Subcutaneous adipose tissue (tissue), 4 donors: ENCODE data around the gene ACTN1. TPM values are rescaled to one million over a fixed set of nuclear protein-coding genes. Genes with fewer than 3 reads are reported as not detected.

Source experiments
- CTCF ChIP-seq: fragments of 450-650 bp; IDR thresholded peaks from one replicate; pipeline ENCODE4 v1.5.1; 2016; ENCODE audit warnings: low read depth, mild to moderate bottlenecking, control low read depth, antibody characterized with exemption, moderate library complexity
- total RNA-seq, 4 donors: library from RNA; depleted of rRNA; stranded (reverse); fragments of >200 nt; gene quantifications; one replicate each; pipeline ENCODE4 v1.1.0, GENCODE V29; 2016

The ACTN1 gene
- total RNA-seq, 4 donors from 2014 or later = 81.5 to 142 (median 105) TPM

GRCh38 chr14:68918612-68919011 is 60.5 kb downstream of the ACTN1 start:
- no peak for TF ChIP-seq CTCF

DNA sequence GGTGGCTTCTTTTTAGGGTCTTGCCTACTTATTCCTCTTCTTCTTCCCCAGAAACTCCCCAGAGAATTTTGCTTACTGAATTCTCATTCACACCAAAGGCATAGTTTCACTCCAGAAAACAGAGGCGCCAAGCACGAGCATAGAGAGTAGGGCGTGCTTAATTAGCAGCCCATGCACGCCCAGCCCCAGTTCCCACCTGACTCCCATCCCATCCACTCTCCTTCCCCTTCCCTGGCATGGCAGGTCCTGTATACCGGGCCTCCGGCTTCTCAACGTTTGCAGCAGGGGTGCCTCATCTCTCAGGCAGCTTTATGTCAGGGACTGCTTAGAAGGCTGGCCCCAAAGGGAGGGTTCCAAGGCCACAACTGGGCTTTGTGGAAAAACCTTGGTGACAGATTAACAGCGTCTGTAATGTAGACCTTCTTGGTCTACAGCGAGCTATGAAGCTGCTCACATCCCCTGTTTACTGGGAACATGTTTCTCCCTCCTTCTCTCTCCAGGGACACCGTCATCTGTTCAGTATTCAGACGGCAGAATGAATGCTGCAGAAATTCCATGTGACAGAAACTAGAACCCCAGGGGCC is 62.7 kb downstream of the ACTN1 start:
- TF ChIP-seq CTCF = no peak

GRCh38 chr14:68913516-68913915 is 65.6 kb downstream of the ACTN1 start:
- no peak for TF ChIP-seq CTCF

DNA sequence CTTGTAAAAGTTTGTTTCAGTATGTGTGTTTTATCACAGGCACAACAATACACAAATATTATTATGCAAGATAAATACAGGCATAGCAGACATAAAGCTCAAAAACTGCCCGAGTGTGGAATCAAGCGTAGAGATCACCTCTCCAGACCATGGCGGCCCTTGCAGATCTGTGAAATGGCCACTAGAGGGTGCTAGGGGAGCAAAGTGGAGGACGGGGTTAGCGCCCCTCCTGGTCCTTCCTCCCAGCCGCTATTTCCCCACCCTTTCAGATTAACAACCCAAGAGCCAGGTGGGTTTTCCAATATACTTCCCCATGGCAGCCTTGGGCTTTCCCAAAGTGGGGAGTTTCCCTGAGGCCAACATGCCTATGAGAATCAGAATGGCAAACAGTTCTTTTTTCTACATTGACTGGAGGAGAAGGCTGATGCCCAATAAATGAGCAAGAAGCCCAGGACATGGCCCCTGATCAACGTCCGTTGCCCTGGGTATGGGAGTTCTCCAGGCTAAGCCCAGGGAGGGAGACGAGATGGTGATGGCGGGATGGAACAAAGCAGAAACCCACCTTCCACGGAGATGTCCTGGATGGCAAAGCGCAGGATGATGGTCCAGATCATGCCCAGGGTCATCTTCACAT is 67.4 kb downstream of the ACTN1 start:
- no peak for TF ChIP-seq CTCF

DNA sequence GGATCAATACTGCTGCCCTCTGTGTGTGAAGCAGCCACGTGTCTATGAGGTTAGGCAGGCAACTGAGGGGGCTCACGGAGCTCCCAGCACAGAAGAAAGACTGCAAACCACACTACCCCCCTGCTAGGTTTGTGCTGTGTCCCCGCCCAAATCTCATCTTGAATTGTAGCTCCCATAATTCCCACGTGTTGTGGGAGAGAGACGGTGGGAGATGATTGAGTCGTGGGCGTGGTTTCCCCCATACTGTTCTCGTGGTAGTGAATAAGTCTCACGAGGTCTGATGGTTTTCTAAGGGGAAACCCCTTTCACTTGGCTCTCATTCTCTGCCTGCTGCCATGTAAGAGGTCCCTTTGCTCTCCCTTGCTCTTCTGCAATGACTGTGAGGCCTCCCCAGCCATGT is 68.6 kb downstream of the ACTN1 start:
- no peak for TF ChIP-seq CTCF

DNA sequence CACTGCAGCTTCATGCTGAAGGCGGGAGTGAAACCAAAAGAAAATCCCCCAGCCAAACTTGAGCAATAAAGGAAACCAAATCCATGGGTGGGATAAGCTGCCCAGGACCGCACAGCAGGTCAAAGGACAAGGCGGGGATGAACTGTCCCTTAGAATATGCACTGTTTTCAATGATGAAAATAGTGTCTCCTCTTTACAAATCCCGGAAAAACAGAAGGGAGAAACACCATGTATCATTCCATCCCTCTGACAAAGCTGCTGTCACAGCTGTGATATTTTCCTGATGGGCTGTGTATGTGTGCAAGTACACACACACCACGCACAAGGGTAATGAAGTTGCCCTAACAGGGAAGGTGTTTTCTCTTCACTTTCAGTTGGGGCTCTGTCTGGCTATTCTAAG is 70.3 kb downstream of the ACTN1 start:
- TF ChIP-seq CTCF = no peak

DNA sequence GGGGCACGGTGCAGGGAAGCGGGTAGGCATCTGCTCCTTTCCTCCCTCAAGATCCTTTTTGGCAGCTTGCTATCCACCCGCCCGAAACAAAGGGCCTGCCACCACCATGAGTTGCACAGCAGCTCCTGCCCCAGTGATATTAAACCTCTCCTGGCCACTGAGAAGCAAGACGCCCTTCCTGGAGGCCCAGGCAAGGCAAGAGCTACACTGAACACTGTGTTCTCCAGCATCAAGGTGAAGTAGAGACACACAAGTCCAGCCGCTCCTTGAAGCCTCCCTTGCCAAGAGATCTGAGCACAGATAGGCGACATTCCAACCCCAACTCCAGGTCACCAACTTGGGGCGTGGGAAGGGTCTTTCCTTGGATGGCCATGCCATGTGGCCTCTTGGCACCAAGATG is 70.9 kb downstream of the ACTN1 start:
- no peak for TF ChIP-seq CTCF
